Fibroblast of the aortic adventitia (primary cell): ENCODE measurements around the gene EML2. TPM values are rescaled to one million over a fixed set of nuclear protein-coding genes. Genes with fewer than 3 reads are reported as not detected.

Experiments used
- DNase-seq: peaks from one replicate; pipeline ENCODE4 v3.0.0-alpha.2; 2010; ENCODE audit warnings: low read depth
- H3K4me3 ChIP-seq: 2 replicates; pipeline ENCODE4 v1.5.1; 2011; ENCODE audit warnings: low read depth, mild to moderate bottlenecking, control low read depth, low read length, moderate library complexity
- CTCF ChIP-seq: IDR thresholded peaks from 2 replicates; pipeline ENCODE4 v1.5.1; 2011; ENCODE audit warnings: mild to moderate bottlenecking, low read length, control low read depth, inconsistent platforms; ENCODE audit not compliant: insufficient read depth
- small RNA-seq: library from RNA; depleted of rRNA; stranded (forward); fragments of <200 nt; gene quantifications from one replicate; pipeline ENCODE3, GENCODE V24; 2012
- total RNA-seq: library from RNA; depleted of rRNA; stranded (reverse); fragments of >200 nt; gene quantifications from 2 replicates; pipeline ENCODE4 v1.2.3, GENCODE V29; 2012; ENCODE audit warnings: low replicate concordance

Gene EML2
- total RNA-seq, 1 donor, result 9.9 TPM

- no peak for TF ChIP-seq CTCF
- no peak for DNase-seq
Observed at GRCh38 chr19:45567609-45568008, 71.6 kb downstream of the EML2 start.

GRCh38 chr19:45564131-45564780 lies 74.9 kb downstream of the EML2 start:
- no peak for TF ChIP-seq CTCF
- no peak overlapping the region for H3K4me3 ChIP-seq
- DNase-seq, result no peak

More at GRCh38 chr19:45567609-45568008, 71.6 kb downstream of the EML2 start:
- no peak overlapping the region for H3K4me3 ChIP-seq

GRCh38 chr19:45560686-45561085 lies 78.5 kb downstream of the EML2 start:
- DNase-seq, result no peak
- no peak overlapping the region for H3K4me3 ChIP-seq
- no peak for TF ChIP-seq CTCF

GRCh38 chr19:45560038-45560437 lies 79.2 kb downstream of the EML2 start:
- TF ChIP-seq CTCF, result no peak
- no peak for DNase-seq
- H3K4me3 ChIP-seq, result no peak overlapping the region

Small RNA genes within 50 kb of the gene (small RNA-seq; reads per million reads assigned to genes)
- gene MIR642A, result 0.70 reads per million, percentile 13 among the genes with 10 or more reads in this experiment
- not detected for gene RN7SL836P

Other genes with a start within 250 kb of the EML2 start
- 1.3 and 2.8 TPM in 2 replicates for gene PPP1R13L, start 234.3 kb downstream of the EML2 start, total RNA-seq
- gene POLR1G, start 232.8 kb downstream of the EML2 start, total RNA-seq, result 3.0 and 5.7 TPM in 2 replicates
- 109 and 111 TPM in 2 replicates for gene ERCC1, start 215.5 kb downstream of the EML2 start, total RNA-seq
- 0.33 and 0.81 TPM in 2 replicates for gene FOSB, start 171.4 kb downstream of the EML2 start, total RNA-seq
- 5.7 and 26.8 TPM in 2 replicates for gene RTN2, start 142.3 kb downstream of the EML2 start, total RNA-seq
- 0.99 and 2.4 TPM in 2 replicates for gene PPM1N, start 141.0 kb downstream of the EML2 start, total RNA-seq
- gene VASP, start 131.9 kb downstream of the EML2 start, total RNA-seq, result 31.6 and 33.3 TPM in 2 replicates
- 8.8 and 9.6 TPM in 2 replicates for gene OPA3, start 54.6 kb downstream of the EML2 start, total RNA-seq
- 0.16 TPM in 1 of 2 replicates, not detected in the other for gene GPR4, start 37.2 kb downstream of the EML2 start, total RNA-seq
- gene GIPR, start 28.8 kb upstream of the EML2 start, total RNA-seq, result 0.57 TPM in 1 of 2 replicates, not detected in the other
- 303 and 325 TPM in 2 replicates for gene SNRPD2, start 52.6 kb upstream of the EML2 start, total RNA-seq
- 3.3 and 8.0 TPM in 2 replicates for gene QPCTL, start 53.3 kb upstream of the EML2 start, total RNA-seq
- gene FBXO46, start 91.5 kb upstream of the EML2 start, total RNA-seq, result 6.6 and 6.8 TPM in 2 replicates
- gene MEIOSIN, start 94.0 kb upstream of the EML2 start, total RNA-seq, result not detected in 2 replicates
- gene SIX5, start 129.9 kb upstream of the EML2 start, total RNA-seq, result 9.5 and 16.4 TPM in 2 replicates
- 46.5 and 85.2 TPM in 2 replicates for gene DMPK, start 143.1 kb upstream of the EML2 start, total RNA-seq
- gene DMWD, start 153.4 kb upstream of the EML2 start, total RNA-seq, result 28.6 and 41.4 TPM in 2 replicates
- gene RSPH6A, start 175.9 kb upstream of the EML2 start, total RNA-seq, result 0.18 TPM in 1 of 2 replicates, not detected in the other
- gene SYMPK, start 223.8 kb upstream of the EML2 start, total RNA-seq, result 21.3 and 38.1 TPM in 2 replicates
- gene FOXA3, start 224.9 kb upstream of the EML2 start, total RNA-seq, result not detected in 2 replicates
- gene IRF2BP1, start 246.7 kb upstream of the EML2 start, total RNA-seq, result 21.3 and 25.7 TPM in 2 replicates